ENCODE measurements around the gene SORCS2.

Gene SORCS2

DNA sequence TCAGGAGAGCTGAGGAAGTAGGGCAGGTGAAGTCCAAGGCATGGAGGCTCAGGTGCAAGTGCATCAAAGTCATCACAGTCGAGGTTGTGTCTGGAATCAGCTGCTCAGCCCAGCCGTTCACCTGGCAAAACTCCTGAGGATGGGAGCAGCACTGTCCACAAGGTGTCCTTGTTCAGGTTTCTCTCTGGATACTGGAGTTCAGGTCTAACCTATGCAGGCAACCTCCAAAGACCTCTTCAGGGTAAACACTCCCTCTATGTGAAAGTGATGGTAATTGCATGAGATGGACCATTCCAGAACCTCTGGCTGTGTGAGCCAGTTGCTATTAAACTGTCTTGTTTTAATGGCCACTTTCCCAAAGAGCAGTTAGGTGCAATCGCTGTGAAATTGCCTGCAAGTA, 362.6 kb downstream of the SORCS2 start:
- H3K27me3 ChIP-seq = no peaks in the 10 kb centered on the region
- H3K4me3 ChIP-seq (ENCODE audit: low read depth, low read length) = no peak overlapping the region
- TF ChIP-seq, protein P1, sequence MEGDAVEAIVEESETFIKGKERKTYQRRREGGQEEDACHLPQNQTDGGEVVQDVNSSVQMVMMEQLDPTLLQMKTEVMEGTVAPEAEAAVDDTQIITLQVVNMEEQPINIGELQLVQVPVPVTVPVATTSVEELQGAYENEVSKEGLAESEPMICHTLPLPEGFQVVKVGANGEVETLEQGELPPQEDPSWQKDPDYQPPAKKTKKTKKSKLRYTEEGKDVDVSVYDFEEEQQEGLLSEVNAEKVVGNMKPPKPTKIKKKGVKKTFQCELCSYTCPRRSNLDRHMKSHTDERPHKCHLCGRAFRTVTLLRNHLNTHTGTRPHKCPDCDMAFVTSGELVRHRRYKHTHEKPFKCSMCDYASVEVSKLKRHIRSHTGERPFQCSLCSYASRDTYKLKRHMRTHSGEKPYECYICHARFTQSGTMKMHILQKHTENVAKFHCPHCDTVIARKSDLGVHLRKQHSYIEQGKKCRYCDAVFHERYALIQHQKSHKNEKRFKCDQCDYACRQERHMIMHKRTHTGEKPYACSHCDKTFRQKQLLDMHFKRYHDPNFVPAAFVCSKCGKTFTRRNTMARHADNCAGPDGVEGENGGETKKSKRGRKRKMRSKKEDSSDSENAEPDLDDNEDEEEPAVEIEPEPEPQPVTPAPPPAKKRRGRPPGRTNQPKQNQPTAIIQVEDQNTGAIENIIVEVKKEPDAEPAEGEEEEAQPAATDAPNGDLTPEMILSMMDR (IDR thresholded peaks at IDR 0.05; ENCODE audit: low read depth, low read length) = peak; percentile 15; the same call in 1 of the 2 replicates
- no peak for DNase-seq
- peaks cover 6% of the 10 kb centered on the region; the same call in 1 of the 2 replicates for H3K9me3 ChIP-seq
- H3K36me3 ChIP-seq = no peaks in the 10 kb centered on the region
- H3K4me1 ChIP-seq = no peaks in the 10 kb centered on the region

DNA sequence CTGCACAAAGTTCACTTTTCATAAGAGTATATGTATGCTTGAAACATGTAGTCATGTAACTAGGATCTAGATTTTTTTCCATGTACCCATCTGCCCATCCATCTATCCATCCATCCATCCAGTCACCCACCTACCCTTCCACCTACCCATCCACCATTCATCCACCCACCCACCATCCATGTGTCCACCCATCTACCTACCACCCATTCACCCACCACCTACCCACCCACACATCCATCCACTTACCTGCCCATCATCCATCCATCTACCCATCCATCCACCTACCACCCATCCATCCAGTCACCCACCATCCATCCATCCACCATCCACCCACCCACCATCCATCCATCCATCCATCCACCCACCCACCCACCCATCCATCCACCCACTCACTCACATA, 364.2 kb downstream of the SORCS2 start:
- no peaks in the 10 kb centered on the region for H3K27me3 ChIP-seq
- no peak overlapping the region for H3K4me3 ChIP-seq (ENCODE audit: low read depth, low read length)
- H3K4me1 ChIP-seq = no peaks in the 10 kb centered on the region
- peaks cover 6% of the 10 kb centered on the region; the same call in 1 of the 2 replicates for H3K9me3 ChIP-seq
- H3K36me3 ChIP-seq = no peaks in the 10 kb centered on the region
- no peak for DNase-seq
- TF ChIP-seq, protein P1 (IDR thresholded peaks at IDR 0.05; ENCODE audit: low read depth, low read length) = no peak

DNA sequence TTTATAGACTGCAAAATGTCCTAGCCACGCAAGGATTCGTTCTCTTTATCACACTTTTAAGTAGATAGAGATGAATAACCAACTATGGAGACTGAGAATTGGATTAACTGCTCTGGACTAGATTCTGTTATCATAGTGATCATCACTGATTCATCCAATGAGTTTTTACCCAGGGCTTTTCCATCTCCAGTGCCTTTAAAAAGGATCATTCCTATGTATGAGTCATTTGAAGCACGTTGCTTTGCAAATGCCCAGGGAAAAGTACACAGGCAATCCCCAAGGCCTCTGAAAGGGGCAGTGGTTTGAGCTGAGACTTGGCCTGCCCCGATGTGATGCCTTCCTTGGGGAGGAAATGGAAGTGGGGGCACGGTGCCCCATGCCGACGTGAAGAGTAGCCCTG, 365.1 kb downstream of the SORCS2 start:
- Histone ChIP-seq H3K36me3 (no peaks in the 10 kb centered on the region), H3K4me1 (no peaks in the 10 kb centered on the region), H3K27me3 (no peaks in the 10 kb centered on the region), H3K9me3 (peaks cover 6% of the 10 kb centered on the region; the same call in 1 of the 2 replicates), H3K4me3 (ENCODE audit: low read depth, low read length) (no peak overlapping the region)
- TF ChIP-seq, protein P1 (IDR thresholded peaks at IDR 0.05; ENCODE audit: low read depth, low read length) = no peak
- DNase-seq = no peak

DNA sequence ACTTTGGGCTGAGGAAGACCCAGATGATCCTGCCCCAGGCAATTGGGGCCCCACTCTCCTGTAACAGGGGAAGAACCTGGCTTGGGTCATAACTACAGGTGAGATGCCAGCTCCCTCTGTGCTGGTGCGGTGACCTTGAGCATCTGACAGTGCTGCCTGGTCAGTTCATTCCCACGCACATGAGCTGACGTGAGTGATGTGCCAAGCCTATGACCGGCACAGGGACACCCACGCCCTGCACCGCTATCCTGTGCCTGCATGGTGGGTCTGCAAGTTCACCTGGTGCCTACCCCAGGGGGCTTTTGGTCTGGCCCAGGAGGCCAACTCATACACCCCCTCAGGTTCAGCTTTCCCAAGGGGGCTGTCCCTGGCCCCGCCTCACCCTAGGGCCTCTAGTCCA, 366.1 kb downstream of the SORCS2 start:
- Histone ChIP-seq H3K27me3 (no peaks in the 10 kb centered on the region), H3K36me3 (no peaks in the 10 kb centered on the region), H3K9me3 (peaks cover 4% of the 10 kb centered on the region; the same call in 1 of the 2 replicates), H3K4me3 (ENCODE audit: low read depth, low read length) (no peak overlapping the region), H3K4me1 (no peaks in the 10 kb centered on the region)
- DNase-seq = no peak
- TF ChIP-seq, protein P1 (IDR thresholded peaks at IDR 0.05; ENCODE audit: low read depth, low read length) = no peak

DNA sequence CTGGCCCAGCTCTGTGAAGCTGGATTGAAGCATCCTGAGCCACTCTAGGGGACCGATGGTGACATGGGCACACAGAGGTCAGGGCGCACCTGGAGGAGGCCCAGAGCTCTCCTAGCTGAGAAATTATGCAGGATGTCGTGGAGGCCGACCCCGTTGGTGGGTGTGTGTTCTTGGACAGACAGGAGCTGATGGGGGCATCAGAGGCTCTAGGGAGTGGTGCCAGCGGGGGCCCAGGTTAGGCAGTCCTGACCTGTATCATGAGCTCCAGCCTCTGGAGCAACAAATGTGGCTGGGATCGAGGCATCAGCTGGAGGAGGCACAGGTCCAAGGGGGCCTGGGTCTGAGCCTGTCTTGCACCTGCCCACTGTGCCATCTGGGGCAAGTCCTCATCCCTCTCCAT, 367.0 kb downstream of the SORCS2 start:
- TF ChIP-seq, protein P1 (IDR thresholded peaks at IDR 0.05; ENCODE audit: low read depth, low read length) = no peak
- Histone ChIP-seq H3K4me1 (no peaks in the 10 kb centered on the region), H3K9me3 (no peaks in the 10 kb centered on the region), H3K4me3 (ENCODE audit: low read depth, low read length) (no peak overlapping the region), H3K27me3 (no peaks in the 10 kb centered on the region), H3K36me3 (no peaks in the 10 kb centered on the region)
- DNase-seq = no peak

DNA sequence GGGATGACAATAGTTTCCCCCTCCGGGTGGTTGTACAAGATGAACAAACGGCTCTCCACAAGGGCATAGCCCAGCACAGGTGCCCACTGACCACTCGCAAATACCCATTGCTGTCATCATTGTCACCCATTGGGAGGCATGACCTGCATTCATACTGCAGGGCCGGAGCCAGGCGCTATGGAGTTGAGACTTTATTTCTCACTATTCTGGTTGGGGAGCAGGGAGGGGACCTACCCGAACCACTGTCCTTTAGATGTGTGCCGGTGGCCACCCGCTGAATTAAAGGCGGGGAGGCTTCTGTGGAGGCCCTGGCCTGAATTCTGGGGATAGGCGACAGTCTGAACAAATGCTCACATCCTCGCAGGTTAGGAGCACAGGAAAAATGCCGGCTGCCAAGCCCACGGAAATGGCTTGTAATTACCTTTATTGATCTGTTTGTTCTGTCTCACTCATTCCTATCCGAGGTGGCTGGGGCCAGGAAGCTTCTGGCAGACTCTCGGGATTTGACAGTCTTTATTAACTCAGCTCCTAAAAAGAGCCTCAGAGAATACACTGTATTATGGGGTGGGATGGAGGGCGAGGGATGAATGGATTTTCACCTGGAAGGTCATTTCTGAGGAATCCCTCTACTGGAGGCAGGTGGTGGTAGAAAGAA, 367.5 kb downstream of the SORCS2 start:
- Histone ChIP-seq H3K36me3 (no peaks in the 10 kb centered on the region), H3K27me3 (no peaks in the 10 kb centered on the region), H3K4me3 (ENCODE audit: low read depth, low read length) (no peak overlapping the region), H3K9me3 (no peaks in the 10 kb centered on the region), H3K4me1 (no peaks in the 10 kb centered on the region)
- TF ChIP-seq, protein P1 (IDR thresholded peaks at IDR 0.05; ENCODE audit: low read depth, low read length) = no peak
- no peak for DNase-seq

All from BE2C (cell line).